Keratinocyte (primary cell): ENCODE data around the gene CHAF1A. TPM values are rescaled to one million over a fixed set of nuclear protein-coding genes. Genes with fewer than 3 reads are reported as not detected.

ENCODE experiments used
- DNase-seq: peaks from one replicate; pipeline ENCODE4 v3.0.0-alpha.2; 2011; ENCODE audit warnings: low read depth, missing footprints, low spot score
- FAIRE-seq: peaks from 2 replicates; lab custom pipeline; 2011; peaks lifted over from hg19 to GRCh38; lab: Jason Lieb, UNC
- H2AFZ ChIP-seq: 2 replicates; pipeline ENCODE4 v1.6.0; 2012; ENCODE audit warnings: low read length, control low read depth, inconsistent platforms; ENCODE audit not compliant: control insufficient read depth
- H3K27ac ChIP-seq: 2 replicates; pipeline ENCODE4 v1.5.1; 2011; ENCODE audit warnings: low read length; ENCODE audit not compliant: control insufficient read depth, insufficient read depth
- H3K27me3 ChIP-seq: 3 replicates; pipeline ENCODE4 v1.6.0; 2011; ENCODE audit warnings: low read length; ENCODE audit not compliant: control insufficient read depth, insufficient read depth; ENCODE audit errors: extremely low read depth
- H3K36me3 ChIP-seq, 2 experiments: 2 replicates in 1 of 2; 3 replicates in 1 of 2; pipeline ENCODE4 v1.5.1; 2011; ENCODE audit warnings: low read length in 2 of 2, mild to moderate bottlenecking in 1 of 2; ENCODE audit not compliant: control insufficient read depth in 2 of 2, insufficient read depth in 2 of 2; ENCODE audit errors: extremely low read depth in 1 of 2
- H3K4me1 ChIP-seq: 3 replicates; pipeline ENCODE4 v1.5.1; 2011; ENCODE audit warnings: low read length; ENCODE audit not compliant: control insufficient read depth, insufficient read depth; ENCODE audit errors: extremely low read depth
- H3K4me2 ChIP-seq: 3 replicates; pipeline ENCODE4 v1.6.0; 2011; ENCODE audit warnings: low read depth, low read length; ENCODE audit not compliant: control insufficient read depth, insufficient read depth; ENCODE audit errors: extremely low read depth
- H3K4me3 ChIP-seq, 3 experiments: fragments of 200-600 bp in 1 of 3; sonication (generic) in 1 of 3; 2 replicates in 2 of 3; 3 replicates in 1 of 3; pipeline ENCODE4 v1.5.1; 2011 to 2016; ENCODE audit warnings: low read length in 3 of 3, mild to moderate bottlenecking in 3 of 3, control low read depth in 2 of 3, inconsistent platforms in 1 of 3, low read depth in 1 of 3, mixed read lengths in 1 of 3, mixed run types in 1 of 3, moderate library complexity in 1 of 3; ENCODE audit not compliant: control insufficient read depth in 2 of 3, insufficient read depth in 2 of 3; ENCODE audit errors: extremely low read depth in 1 of 3
- H3K79me2 ChIP-seq: 2 replicates; pipeline ENCODE4 v1.6.0; 2012; ENCODE audit warnings: low read length; ENCODE audit not compliant: control insufficient read depth, insufficient read depth
- H3K9ac ChIP-seq: 3 replicates; pipeline ENCODE4 v1.6.0; 2011; ENCODE audit warnings: low read length; ENCODE audit not compliant: control insufficient read depth, insufficient read depth; ENCODE audit errors: extremely low read depth
- H3K9me1 ChIP-seq: 3 replicates; pipeline ENCODE4 v1.6.0; 2011; ENCODE audit warnings: low read length; ENCODE audit not compliant: control insufficient read depth, insufficient read depth; ENCODE audit errors: extremely low read depth
- H3K9me3 ChIP-seq: 2 replicates; pipeline ENCODE4 v1.5.1; 2012; ENCODE audit warnings: low read depth, low read length; ENCODE audit not compliant: control insufficient read depth
- H4K20me1 ChIP-seq: 3 replicates; pipeline ENCODE4 v1.6.0; 2011; ENCODE audit warnings: low read length; ENCODE audit not compliant: control insufficient read depth, insufficient read depth; ENCODE audit errors: extremely low read depth
- EZH2 ChIP-seq: IDR thresholded peaks from one replicate; pipeline ENCODE4 v1.6.1; 2012; ENCODE audit warnings: inconsistent platforms, mild to moderate bottlenecking, low read length, moderate library complexity
- dilution Hi-C: fragments of 300-500 bp; cut with MboI; formaldehyde crosslinking; loops from one replicate; pipeline ENCODE4 v1.7.0; 2020; ENCODE audit warnings: low sequenced_read_pairs; ENCODE audit not compliant: extremely low pct_ligation_motif_present
- polyA minus RNA-seq, 3 experiments: library from RNA; depleted of rRNA, polyadenylated mRNA; stranded (reverse); fragments of >200 nt; gene quantifications; 1 replicate in 1 of 3; 2 replicates in 1 of 3; 3 replicates in 1 of 3; pipeline ENCODE4 v1.2.3, GENCODE V29; 2011
- polyA plus RNA-seq, 5 experiments: library from polyadenylated mRNA; depleted of rRNA in 3 of 5; stranded (reverse) in 3 of 5; stranded (forward) in 1 of 5; unstranded in 1 of 5; fragments of >200 nt; gene quantifications; 1 replicate in 1 of 5; 2 replicates in 3 of 5; 3 replicates in 1 of 5; pipeline versions ENCODE4 v1.2.1 to v1.2.3, GENCODE V29; 2011 to 2012; ENCODE audit warnings: missing spikeins in 2 of 5, low read depth in 1 of 5, low replicate concordance in 1 of 5
- TF ChIP-seq, protein P1 (sequence below), 3 experiments: IDR thresholded peaks in 1 of 3; conservative IDR thresholded peaks in 1 of 3; optimal IDR thresholded peaks in 1 of 3; 2 replicates in 2 of 3; 3 replicates in 1 of 3; pipeline versions ENCODE3 to v1.5.1; 2011; ENCODE audit warnings: low read length in 3 of 3, mild to moderate bottlenecking in 3 of 3, moderate library complexity in 2 of 3, control low read depth in 1 of 3, inconsistent platforms in 1 of 3; ENCODE audit not compliant: insufficient read depth in 2 of 3; ENCODE audit errors: extremely low read depth in 1 of 3

CHAF1A gene
- 5.2 to 12.5 TPM (median 10.6 TPM) in 3 replicates for polyA plus RNA-seq
- polyA plus RNA-seq (2011; ENCODE audit: low read depth), result 4.8 TPM
- 7.5 and 8.0 TPM in 2 replicates for polyA plus RNA-seq (2011; cell fraction: cytosol; rRNA removed)
- 11.8 and 12.3 TPM in 2 replicates for polyA plus RNA-seq (2011; cell fraction: nucleus; rRNA removed)
- polyA plus RNA-seq (2012; ENCODE audit: low replicate concordance), result 3.7 and 16.7 TPM in 2 replicates
- polyA minus RNA-seq, result 5.1 to 11.2 TPM (median 8.9 TPM) in 3 replicates
- polyA minus RNA-seq (2011; cell fraction: cytosol; rRNA and poly(A)+ RNA removed), result 13.8 TPM
- 7.7 and 10.0 TPM in 2 replicates for polyA minus RNA-seq (2011; cell fraction: nucleus; rRNA and poly(A)+ RNA removed)

GRCh38 chr19:4402171-4403004, at the start of gene CHAF1A:
CHAF1A (plus strand) TSS chr19:4402640; CDS start chr19:4402763, 123 bp downstream.
- peaks cover 15% of the 10 kb centered on the region for H3K4me1 ChIP-seq
- H3K4me2 ChIP-seq, result peak within 1 kb of the TSS; percentile 98
- H3K9me1 ChIP-seq, result no peaks in the 10 kb centered on the region
- FAIRE-seq (peak; percentile 96), DNase-seq (peak; percentile 100)
- peak within 1 kb of the TSS; percentile 94 for H3K9ac ChIP-seq
- H4K20me1 ChIP-seq, result no peaks in the 10 kb centered on the region
- peak within 1 kb of the TSS; percentile 79 to 88 (median 87) for H3K4me3 ChIP-seq
- dilution Hi-C loops, result no loop called here
- H3K27ac ChIP-seq, result peak within 1 kb of the TSS; percentile 86
- H3K36me3 ChIP-seq, result peaks cover 0 to 5% of the 10 kb centered on the region in 2 experiments
- no peaks in the 10 kb centered on the region for H3K9me3 ChIP-seq
- TF ChIP-seq EZH2, result no peak
- TF ChIP-seq, protein P1, sequence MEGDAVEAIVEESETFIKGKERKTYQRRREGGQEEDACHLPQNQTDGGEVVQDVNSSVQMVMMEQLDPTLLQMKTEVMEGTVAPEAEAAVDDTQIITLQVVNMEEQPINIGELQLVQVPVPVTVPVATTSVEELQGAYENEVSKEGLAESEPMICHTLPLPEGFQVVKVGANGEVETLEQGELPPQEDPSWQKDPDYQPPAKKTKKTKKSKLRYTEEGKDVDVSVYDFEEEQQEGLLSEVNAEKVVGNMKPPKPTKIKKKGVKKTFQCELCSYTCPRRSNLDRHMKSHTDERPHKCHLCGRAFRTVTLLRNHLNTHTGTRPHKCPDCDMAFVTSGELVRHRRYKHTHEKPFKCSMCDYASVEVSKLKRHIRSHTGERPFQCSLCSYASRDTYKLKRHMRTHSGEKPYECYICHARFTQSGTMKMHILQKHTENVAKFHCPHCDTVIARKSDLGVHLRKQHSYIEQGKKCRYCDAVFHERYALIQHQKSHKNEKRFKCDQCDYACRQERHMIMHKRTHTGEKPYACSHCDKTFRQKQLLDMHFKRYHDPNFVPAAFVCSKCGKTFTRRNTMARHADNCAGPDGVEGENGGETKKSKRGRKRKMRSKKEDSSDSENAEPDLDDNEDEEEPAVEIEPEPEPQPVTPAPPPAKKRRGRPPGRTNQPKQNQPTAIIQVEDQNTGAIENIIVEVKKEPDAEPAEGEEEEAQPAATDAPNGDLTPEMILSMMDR (optimal IDR thresholded peaks at IDR 0.05 in 1 of 3, IDR thresholded peaks at IDR 0.05 in 1 of 3, conservative IDR thresholded peaks at IDR 0.05 in 1 of 3; ENCODE audit: extremely low read depth in 1 of 3, insufficient read depth in 2 of 3, low read length in 3 of 3), result no peak
- H3K27me3 ChIP-seq, result no peaks in the 10 kb centered on the region
- peaks cover 66% of the 10 kb centered on the region for H3K79me2 ChIP-seq
- peak within 1 kb of the TSS; percentile 68 for H2AFZ ChIP-seq

DNA sequence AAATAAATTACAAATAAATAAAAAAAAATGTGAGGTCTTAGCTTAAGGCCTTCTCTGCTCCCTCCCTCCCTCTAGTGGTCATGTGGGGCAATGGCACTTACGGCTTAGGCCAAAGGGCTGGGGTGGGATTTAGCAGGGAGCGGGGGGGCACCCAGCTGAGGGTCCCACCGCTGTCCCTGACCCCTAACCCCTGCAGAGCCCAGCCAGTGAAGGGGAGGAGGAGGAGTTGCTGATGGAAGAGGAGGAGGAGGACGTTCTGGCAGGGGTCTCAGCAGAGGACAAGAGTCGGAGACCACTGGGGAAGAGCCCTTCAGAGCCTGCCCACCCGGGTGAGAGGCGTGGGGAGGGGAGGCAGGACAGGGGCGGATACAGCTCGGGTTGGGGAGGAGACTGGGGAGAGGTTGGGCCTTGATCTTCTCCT, 49.7 kb upstream of the CHAF1A start:
- H3K4me3 ChIP-seq, result no peak overlapping the region
- no peak overlapping the region for H2AFZ ChIP-seq
- no peaks in the 10 kb centered on the region for H3K9me1 ChIP-seq
- no peaks in the 10 kb centered on the region for H3K27me3 ChIP-seq
- no peak overlapping the region for H3K27ac ChIP-seq
- DNase-seq, result no peak
- no peaks in the 10 kb centered on the region for H3K79me2 ChIP-seq
- FAIRE-seq, result no peak
- no peaks in the 10 kb centered on the region for H3K9me3 ChIP-seq
- H3K4me1 ChIP-seq, result no peaks in the 10 kb centered on the region
- dilution Hi-C loops, result no loop called here
- no peak overlapping the region for H3K9ac ChIP-seq
- H3K36me3 ChIP-seq, result no peaks in the 10 kb centered on the region
- no peaks in the 10 kb centered on the region for H4K20me1 ChIP-seq
- H3K4me2 ChIP-seq, result no peak overlapping the region
- TF ChIP-seq, protein P1 (optimal IDR thresholded peaks at IDR 0.05 in 1 of 3, IDR thresholded peaks at IDR 0.05 in 1 of 3, conservative IDR thresholded peaks at IDR 0.05 in 1 of 3; ENCODE audit: extremely low read depth in 1 of 3, insufficient read depth in 2 of 3, low read length in 3 of 3), result peak; percentile 73 to 74 (median 74)
- TF ChIP-seq EZH2, result no peak
